OCI-LY7 (cell line): ENCODE measurements around the gene CCDC187. TPM values are rescaled to one million over a fixed set of nuclear protein-coding genes. Genes with fewer than 3 reads are reported as not detected.

Experiments used
- BruUV-seq: library from RNA; stranded (reverse); fragments of 400-500 nt; replicated peaks from 2 replicates; lab custom pipeline; 2021; lab: Mats Ljungman, UMichigan
- CTCF ChIA-PET: fragments of 300-600 bp; sonication (Branson Sonifier 250); formaldehyde crosslinking; loops from one replicate; lab custom pipeline; 2022; ENCODE audit warnings: antibody characterized with exemption; ENCODE audit not compliant: unreplicated experiment; lab: Charles Lee
- POLR2A ChIA-PET: fragments of 300-600 bp; sonication (Branson Sonifier 250); formaldehyde crosslinking; loops from one replicate; lab custom pipeline; 2022; ENCODE audit warnings: antibody characterized with exemption; lab: Charles Lee
- DNase-seq: peaks from one replicate; pipeline ENCODE4 v3.0.0-alpha.2; 2015; ENCODE audit warnings: low spot score
- H2AFZ ChIP-seq: fragments of 200-600 bp; sonication (generic), shearing (Covaris generic); 2 replicates; pipeline ENCODE4 v1.6.1; 2014; ENCODE audit warnings: mild to moderate bottlenecking, antibody characterized with exemption, low read length, moderate library complexity
- H3K27ac ChIP-seq: fragments of 200-600 bp; sonication (generic); 2 replicates; pipeline ENCODE4 v1.5.1; 2014; ENCODE audit warnings: mixed run types, low read depth, mild to moderate bottlenecking, moderate library complexity, low read length, inconsistent platforms; ENCODE audit not compliant: poor library complexity, severe bottlenecking
- H3K36me3 ChIP-seq: fragments of 200-600 bp; sonication (generic); 2 replicates; pipeline ENCODE4 v1.6.1; 2014; ENCODE audit warnings: mild to moderate bottlenecking, antibody characterized with exemption, low read length, moderate library complexity, mixed read lengths; ENCODE audit not compliant: insufficient read depth
- H3K4me1 ChIP-seq: fragments of 200-600 bp; sonication (generic); 2 replicates; pipeline ENCODE4 v1.5.1; 2014; ENCODE audit warnings: mild to moderate bottlenecking, low read length; ENCODE audit not compliant: insufficient read depth, poor library complexity, severe bottlenecking
- H3K4me2 ChIP-seq: fragments of 200-600 bp; sonication (generic); 2 replicates; pipeline ENCODE4 v1.6.1; 2014; ENCODE audit warnings: mild to moderate bottlenecking, low read length
- H3K4me3 ChIP-seq: fragments of 200-600 bp; sonication (generic); 2 replicates; pipeline ENCODE4 v1.5.1; 2014; ENCODE audit warnings: mild to moderate bottlenecking, low read depth, low read length; ENCODE audit not compliant: poor library complexity, severe bottlenecking
- H3K79me2 ChIP-seq: fragments of 200-600 bp; sonication (generic); 2 replicates; pipeline ENCODE4 v1.6.1; 2016; ENCODE audit warnings: low read depth, mild to moderate bottlenecking, low read length, moderate library complexity, mixed read lengths; ENCODE audit not compliant: insufficient read depth
- H3K9me2 ChIP-seq: fragments of 200-600 bp; sonication (generic); 2 replicates; pipeline ENCODE4 v1.6.1; 2016; ENCODE audit warnings: mild to moderate bottlenecking, low read length, mixed read lengths; ENCODE audit not compliant: insufficient read depth
- H3K9me3 ChIP-seq: fragments of 200-600 bp; sonication (generic); 2 replicates; pipeline ENCODE4 v1.6.1; 2014; ENCODE audit warnings: mild to moderate bottlenecking, mixed run types, low read length, mixed read lengths
- H4K20me1 ChIP-seq: fragments of 200-600 bp; sonication (generic); 2 replicates; pipeline ENCODE4 v1.6.1; 2014; ENCODE audit warnings: mild to moderate bottlenecking, antibody characterized with exemption, low read length, moderate library complexity, mixed read lengths; ENCODE audit not compliant: insufficient read depth
- CTCF ChIP-seq: fragments of 200-600 bp; sonication (generic); conservative IDR thresholded peaks from 2 replicates; pipeline ENCODE4 v1.5.1; 2014; ENCODE audit warnings: mild to moderate bottlenecking, antibody characterized with exemption, low read length, moderate library complexity, mixed read lengths
- EZH2phosphoT487 ChIP-seq: fragments of 200-600 bp; sonication (generic); IDR thresholded peaks from 2 replicates; pipeline ENCODE4 v1.6.1; 2018; ENCODE audit warnings: low read depth, borderline replicate concordance, mild to moderate bottlenecking, mixed run types, antibody characterized with exemption, low read length, moderate library complexity, mixed read lengths
- intact Hi-C: fragments of 100-400 bp; cut with micrococcal nuclease; formaldehyde crosslinking; loops from one replicate; pipeline ENCODE4 v1.10.0; 2022; ENCODE audit not compliant: unreplicated experiment
- total RNA-seq, 2 experiments: library from RNA; depleted of rRNA in 1 of 2; stranded (reverse); fragments of >200 nt in 1 of 2; shearing (Covaris generic) in 1 of 2; gene quantifications; 2 replicates each; pipeline ENCODE4 v1.2.3, GENCODE V29; 2014 to 2022

Gene CCDC187
- total RNA-seq, 2 experiments from 2014 or later: not detected

GRCh38 chr9:136329636-136330405, 25.9 kb upstream of the CCDC187 start:
- POLR2A ChIA-PET: no interaction called here
- intact Hi-C loops: no loop called here

GRCh38 chr9:136329211-136329627, 25.3 kb upstream of the CCDC187 start:
- Histone ChIP-seq H3K9me2 (no peaks in the 10 kb centered on the region), H4K20me1 (no peaks in the 10 kb centered on the region), H3K27ac (no peak overlapping the region), H3K79me2 (no peaks in the 10 kb centered on the region), H3K36me3 (no peaks in the 10 kb centered on the region), H3K4me1 (no peaks in the 10 kb centered on the region), H3K4me3 (no peak overlapping the region), H3K4me2 (no peak overlapping the region), H3K9me3 (no peaks in the 10 kb centered on the region), H2AFZ (no peak overlapping the region)
- POLR2A ChIA-PET: no interaction called here
- no peak for DNase-seq
- TF ChIP-seq CTCF (no peak), EZH2phosphoT487 (no peak)
- intact Hi-C loops: no loop called here
- BruUV-seq: no TSS peak
- CTCF ChIA-PET: no interaction called here

More at GRCh38 chr9:136329636-136330405, 25.9 kb upstream of the CCDC187 start:
- no peak for DNase-seq
- Histone ChIP-seq H3K79me2 (no peaks in the 10 kb centered on the region), H2AFZ (no peak overlapping the region), H3K4me1 (no peaks in the 10 kb centered on the region), H3K9me3 (no peaks in the 10 kb centered on the region), H3K4me3 (no peak overlapping the region), H4K20me1 (no peaks in the 10 kb centered on the region), H3K36me3 (no peaks in the 10 kb centered on the region), H3K9me2 (no peaks in the 10 kb centered on the region), H3K4me2 (no peak overlapping the region), H3K27ac (no peak overlapping the region)
- CTCF ChIA-PET: no interaction called here
- BruUV-seq: no TSS peak
- TF ChIP-seq CTCF: no peak
- TF ChIP-seq EZH2phosphoT487: no peak

DNA sequence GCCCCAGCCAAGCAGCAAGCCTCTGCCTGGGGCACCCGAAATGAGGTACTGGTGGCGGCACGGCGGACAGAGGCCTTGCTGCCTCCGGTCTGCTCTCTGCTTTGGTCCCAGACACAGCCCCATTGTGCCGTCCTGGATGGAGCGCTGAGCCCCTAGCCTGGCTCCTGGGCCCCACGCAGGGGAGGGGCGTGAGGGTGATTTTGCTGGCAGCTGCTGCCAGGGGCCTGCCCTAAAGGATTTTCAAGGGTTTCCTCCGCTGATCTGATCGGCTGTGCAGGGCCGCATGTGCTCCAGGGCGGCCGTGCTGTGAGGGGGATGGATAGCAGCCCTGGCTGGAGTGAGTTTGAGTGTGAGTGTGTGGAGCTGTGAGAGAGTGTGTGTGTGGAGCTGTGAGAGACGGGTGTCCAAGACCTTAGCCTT, 24.7 kb upstream of the CCDC187 start:
- ChIA-PET CTCF (interaction anchor here (0.6 kb wide), 1 partner anchor 1318 kb away, joined by 4 read pairs; no protein-coding TSS in a partner anchor), POLR2A (no interaction called here)
- H3K4me1 ChIP-seq: no peaks in the 10 kb centered on the region
- no peak overlapping the region for H3K4me3 ChIP-seq
- H3K4me2 ChIP-seq: no peak overlapping the region
- no peak overlapping the region for H3K27ac ChIP-seq
- H3K36me3 ChIP-seq: no peaks in the 10 kb centered on the region
- TF ChIP-seq EZH2phosphoT487 (no peak), CTCF (no peak)
- BruUV-seq: no TSS peak
- no peaks in the 10 kb centered on the region for H3K9me3 ChIP-seq
- H2AFZ ChIP-seq: no peak overlapping the region
- no peaks in the 10 kb centered on the region for H3K9me2 ChIP-seq
- no peaks in the 10 kb centered on the region for H3K79me2 ChIP-seq
- no peak for DNase-seq
- intact Hi-C loops: no loop called here
- no peaks in the 10 kb centered on the region for H4K20me1 ChIP-seq
